Chondrocyte (in vitro differentiated cells): ENCODE results near the gene MSMP. TPM values are rescaled to one million over a fixed set of nuclear protein-coding genes. Genes with fewer than 3 reads are reported as not detected.

Source experiments
- DNase-seq: peaks from one replicate; pipeline ENCODE4 v3.0.0; 2021; ENCODE audit warnings: mixed read lengths, low spot score
- H3K27ac Mint-ChIP-seq: one replicate; pipeline ENCODE4 v1.8.0; 2021; ENCODE audit warnings: mild to moderate bottlenecking, moderate library complexity, mixed read lengths; ENCODE audit not compliant: unreplicated experiment
- H3K27me3 Mint-ChIP-seq: 2 replicates; pipeline ENCODE4 v1.8.0; 2021; ENCODE audit warnings: low read depth, mixed read lengths
- H3K36me3 Mint-ChIP-seq: 2 replicates; pipeline ENCODE4 v1.8.0; 2021; ENCODE audit warnings: low read depth, mixed read lengths
- H3K4me1 Mint-ChIP-seq: 2 replicates; pipeline ENCODE4 v1.8.0; 2021; ENCODE audit warnings: low read depth, mild to moderate bottlenecking, mixed read lengths
- H3K4me3 Mint-ChIP-seq: one replicate; pipeline ENCODE4 v1.8.0; 2021; ENCODE audit warnings: mild to moderate bottlenecking, moderate library complexity, mixed read lengths; ENCODE audit not compliant: unreplicated experiment
- H3K9me3 Mint-ChIP-seq: 2 replicates; pipeline ENCODE4 v1.8.0; 2021; ENCODE audit warnings: low read depth, mixed read lengths
- CTCF ChIP-seq: fragments of 200-600 bp; sonication (generic); IDR thresholded peaks from 2 replicates; pipeline ENCODE4 v1.5.0; 2021; ENCODE audit warnings: antibody characterized with exemption, mild to moderate bottlenecking, moderate library complexity
- total RNA-seq: library from RNA; stranded (reverse); gene quantifications from 3 replicates; pipeline ENCODE4 v1.2.1, GENCODE V29; 2021

MSMP gene
- total RNA-seq, 1 donor from 2014 or later = not detected

DNA sequence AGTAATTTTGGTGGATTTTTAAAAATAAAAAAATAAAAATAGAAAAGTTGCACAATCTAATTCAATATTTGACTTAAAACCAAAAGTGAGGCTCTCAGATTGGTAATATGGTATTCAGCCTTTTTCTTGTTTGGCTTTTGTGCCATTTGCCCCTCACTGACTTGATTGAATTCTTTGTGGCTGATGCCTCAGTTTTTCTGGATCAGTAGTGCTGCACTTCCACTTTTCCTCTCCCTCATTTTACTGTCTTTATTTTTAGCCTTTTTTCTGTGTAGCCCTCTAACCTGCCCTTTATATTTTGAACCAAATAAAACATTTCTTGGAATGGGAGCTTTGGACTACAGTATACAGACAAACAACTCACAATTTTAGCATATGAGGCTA, 3.8 kb upstream of the MSMP start:
- Mint-ChIP-seq H3K4me1 (peaks cover 54% of the 10 kb centered on the region), H3K27ac (no peak overlapping the region), H3K36me3 (peaks cover 10% of the 10 kb centered on the region), H3K4me3 (no peak overlapping the region), H3K27me3 (no peaks in the 10 kb centered on the region), H3K9me3 (no peaks in the 10 kb centered on the region)
- no peak for DNase-seq
- no peak for TF ChIP-seq CTCF

- H3K9me3 Mint-ChIP-seq = no peaks in the 10 kb centered on the region
- H3K27me3 Mint-ChIP-seq = no peaks in the 10 kb centered on the region
- peak overlapping the region; percentile 76 for H3K27ac Mint-ChIP-seq
- no peak for TF ChIP-seq CTCF
- H3K4me1 Mint-ChIP-seq = peaks cover 54% of the 10 kb centered on the region
- DNase-seq = no peak
- peaks cover 14% of the 10 kb centered on the region for H3K36me3 Mint-ChIP-seq
- H3K4me3 Mint-ChIP-seq = peak overlapping the region; percentile 53
Observed at GRCh38 chr9:35757226-35757891, 3.3 kb upstream of the MSMP start.

DNA sequence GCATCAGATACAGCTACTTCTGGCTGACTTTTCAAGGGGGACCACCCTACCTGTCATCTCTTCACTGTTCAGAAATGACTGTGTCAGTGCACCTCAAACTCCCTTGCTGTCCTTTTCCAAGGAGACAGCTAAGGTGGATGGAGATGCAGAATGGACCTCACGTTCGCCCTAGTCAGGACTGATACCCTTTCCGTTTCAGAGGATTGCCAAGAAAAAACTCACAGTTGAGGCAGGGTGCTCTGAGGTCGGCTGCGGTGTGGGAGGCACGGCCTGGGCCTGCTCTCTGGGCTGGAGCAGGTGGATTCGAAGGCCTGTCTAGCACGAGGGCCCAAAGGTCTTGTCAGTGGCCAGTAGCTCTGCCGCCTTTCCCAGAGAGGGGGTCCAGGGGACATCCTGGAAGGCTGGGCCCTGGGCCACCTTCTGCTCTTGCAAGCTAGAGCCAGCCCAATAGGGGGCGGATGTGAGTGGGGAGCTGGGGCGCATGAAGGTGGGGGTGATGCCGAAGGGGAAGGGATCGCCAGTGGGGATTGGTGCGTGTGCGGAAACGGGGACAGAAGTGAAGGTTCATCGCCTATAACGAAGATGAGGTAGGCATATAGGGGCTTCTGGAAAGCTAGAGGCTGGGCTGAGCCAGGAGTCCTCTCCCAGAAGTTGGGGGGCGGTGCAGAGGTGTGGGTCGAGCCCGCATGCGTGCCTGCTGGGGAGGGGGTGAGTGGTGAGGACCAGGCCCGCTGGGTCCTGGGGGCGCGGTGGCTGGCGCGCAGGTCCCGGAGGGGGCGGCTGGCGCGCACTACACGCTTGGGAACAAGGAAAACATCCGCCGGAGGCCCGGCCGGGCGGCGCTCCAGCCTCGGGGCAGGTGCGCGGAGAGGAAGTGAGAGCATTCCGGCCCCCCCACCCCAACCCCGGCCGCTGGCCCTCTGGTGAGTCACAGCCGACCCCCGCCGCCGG, 2.5 kb upstream of the MSMP start:
- no peak for DNase-seq
- peaks cover 54% of the 10 kb centered on the region for H3K4me1 Mint-ChIP-seq
- peak overlapping the region; percentile 52 for H3K4me3 Mint-ChIP-seq
- H3K27me3 Mint-ChIP-seq = no peaks in the 10 kb centered on the region
- H3K9me3 Mint-ChIP-seq = no peaks in the 10 kb centered on the region
- no peak overlapping the region for H3K27ac Mint-ChIP-seq
- peaks cover 21% of the 10 kb centered on the region for H3K36me3 Mint-ChIP-seq
- TF ChIP-seq CTCF = peak; percentile 72

- Mint-ChIP-seq H3K4me1 (peaks cover 45% of the 10 kb centered on the region), H3K27me3 (no peaks in the 10 kb centered on the region), H3K4me3 (no peak overlapping the region), H3K36me3 (peaks cover 26% of the 10 kb centered on the region), H3K27ac (no peak overlapping the region), H3K9me3 (no peaks in the 10 kb centered on the region)
- no peak for DNase-seq
- no peak for TF ChIP-seq CTCF
Observed at GRCh38 chr9:35755071-35755470, 995 bp upstream of the MSMP start.

- peaks cover 39% of the 10 kb centered on the region for H3K4me1 Mint-ChIP-seq
- DNase-seq = no peak
- no peaks in the 10 kb centered on the region for H3K27me3 Mint-ChIP-seq
- H3K27ac Mint-ChIP-seq = no peak overlapping the region
- no peak overlapping the region for H3K4me3 Mint-ChIP-seq
- peaks cover 26% of the 10 kb centered on the region for H3K36me3 Mint-ChIP-seq
- H3K9me3 Mint-ChIP-seq = no peaks in the 10 kb centered on the region
- TF ChIP-seq CTCF = no peak
Observed at GRCh38 chr9:35753466-35753865, 610 bp downstream of the MSMP start.
